ENCODE measurements around the gene ERBB2. TPM values are rescaled to one million over a fixed set of nuclear protein-coding genes. Genes with fewer than 3 reads are reported as not detected.

The ERBB2 gene
- total and polyA plus RNA-seq, 2 of the 4 experiments (the other 2 are of a cell fraction): 28.7 to 33.3 TPM

GRCh38 chr17:39675390-39676082 is 24.3 kb upstream of the ERBB2 start:
- H4K20me1 ChIP-seq (ENCODE audit: insufficient read depth, low read length): no peaks in the 10 kb centered on the region
- DNase-seq: no peak
- H2BK20ac ChIP-seq (ENCODE audit: low read depth, low read length): no peak overlapping the region
- intact Hi-C loops (cut with micrococcal nuclease): no loop called here
- H3K4ac ChIP-seq (ENCODE audit: low read depth, low read length): no peak overlapping the region
- H2AK9ac ChIP-seq (replicated peaks; ENCODE audit: low read depth, low read length, poor library complexity): no peak overlapping the region
- H2AK5ac ChIP-seq (ENCODE audit: low read depth, low read length): no peak overlapping the region
- no peak overlapping the region for H3K18ac ChIP-seq (ENCODE audit: low read depth, low read length)
- no peak overlapping the region for H3K14ac ChIP-seq (replicated peaks; ENCODE audit: low read depth, low read length)
- H3K4me2 ChIP-seq (ENCODE audit: low read depth, low read length): no peak overlapping the region
- TF ChIP-seq BHLHE40 (IDR thresholded peaks at IDR 0.05; ENCODE audit: low read depth, low read length) (no peak), CTCF (conservative IDR thresholded peaks at IDR 0.05; ENCODE audit: low read depth, low read length) (no peak), MXI1 (IDR thresholded peaks at IDR 0.05; ENCODE audit: borderline replicate concordance, low read depth, low read length) (no peak), MAZ (IDR thresholded peaks at IDR 0.05; ENCODE audit: borderline replicate concordance, low read depth, low read length) (no peak), FOS (IDR thresholded peaks at IDR 0.05; ENCODE audit: low read depth, low read length) (no peak)
- no peak overlapping the region for H2BK120ac ChIP-seq (ENCODE audit: low read depth, low read length)
- no peak overlapping the region for H3K9ac ChIP-seq (ENCODE audit: low read depth, low read length)
- H3K27me3 ChIP-seq (ENCODE audit: control insufficient read depth, insufficient read depth, low read length): peaks cover 16% of the 10 kb centered on the region
- H3K4me3 ChIP-seq (ENCODE audit: insufficient read depth, low read depth, low read length): no peak overlapping the region
- no peak overlapping the region for H4K8ac ChIP-seq (ENCODE audit: low read depth in 2 of 2, low read length in 2 of 2)
- peaks cover 4% of the 10 kb centered on the region; the same call in 1 of the 2 replicates for H3K36me3 ChIP-seq (ENCODE audit: control insufficient read depth, insufficient read depth, low read length)
- ChIA-PET POLR2A (ENCODE audit: unreplicated experiment) (no interaction called here), CTCF (interaction anchor here (0.8 kb wide), 1 partner anchor 12 kb away, joined by 3 read pairs; the partner anchor contains the start of gene PGAP3)
- no peak overlapping the region for H3K27ac ChIP-seq (ENCODE audit: insufficient read depth, low read length)
- no peak overlapping the region for H4K5ac ChIP-seq (ENCODE audit: low read depth, low read length)
- H4K91ac ChIP-seq (ENCODE audit: insufficient read depth, low read depth, low read length): no peak overlapping the region
- peaks cover 7% of the 10 kb centered on the region for H3K4me1 ChIP-seq (ENCODE audit: control insufficient read depth, insufficient read depth, low read length)
- H3K9me3 ChIP-seq (ENCODE audit: control insufficient read depth, insufficient read depth, low read length): no peaks in the 10 kb centered on the region
- dilution Hi-C loops (cut with HindIII; ENCODE audit: low sequenced_read_pairs, unreplicated experiment): no loop called here
- no peaks in the 10 kb centered on the region for H3K79me1 ChIP-seq (ENCODE audit: low read depth in 1 of 2, low read length in 2 of 2)
- peaks cover 7% of the 10 kb centered on the region; the same call in 1 of the 2 replicates for H3K9me1 ChIP-seq (ENCODE audit: insufficient read depth, low read length)
- no TSS peak for BruUV-seq (replicated peaks)
- H2AFZ ChIP-seq (replicated peaks; ENCODE audit: low read length, poor library complexity): no peak overlapping the region
- 71% methylated on average over 5 of the region's 10 CpGs; no CpG with 5 or more reads in 1 of the 2 experiments for WGBS, 2 experiments (ENCODE audit: extremely low coverage in 2 of 2, insufficient read length in 1 of 2)
- in situ Hi-C loops (cut with MboI; ENCODE audit: low sequenced_read_pairs): no loop called here
- no peak for ATAC-seq (ENCODE audit: low read depth)
- no peak overlapping the region for H2BK5ac ChIP-seq (ENCODE audit: low read depth, low read length, poor library complexity, severe bottlenecking)
- H2BK15ac ChIP-seq (ENCODE audit: low read depth, low read length): no peak overlapping the region
- H3K56ac ChIP-seq (ENCODE audit: extremely low read depth, insufficient read depth, low read length): no peak overlapping the region
- H3K23ac ChIP-seq (ENCODE audit: low read depth, low read length): no peak overlapping the region

Data from IMR-90 (cell line).